GM21360 (cell line): ENCODE data around the gene SLC29A2.
"Not testable (repeated sequence)": the region's sequence is repeated elsewhere in the genome, so short reads cannot be mapped to it uniquely, and the experiment has no call there.

ENCODE experiments used
- ATAC-seq: cut with Tn5 transposase; IDR thresholded peaks from one replicate; pipeline ENCODE4 v1.9.1; 2021; ENCODE audit warnings: mild to moderate bottlenecking, moderate library complexity; ENCODE audit not compliant: unreplicated experiment

SLC29A2 gene

DNA sequence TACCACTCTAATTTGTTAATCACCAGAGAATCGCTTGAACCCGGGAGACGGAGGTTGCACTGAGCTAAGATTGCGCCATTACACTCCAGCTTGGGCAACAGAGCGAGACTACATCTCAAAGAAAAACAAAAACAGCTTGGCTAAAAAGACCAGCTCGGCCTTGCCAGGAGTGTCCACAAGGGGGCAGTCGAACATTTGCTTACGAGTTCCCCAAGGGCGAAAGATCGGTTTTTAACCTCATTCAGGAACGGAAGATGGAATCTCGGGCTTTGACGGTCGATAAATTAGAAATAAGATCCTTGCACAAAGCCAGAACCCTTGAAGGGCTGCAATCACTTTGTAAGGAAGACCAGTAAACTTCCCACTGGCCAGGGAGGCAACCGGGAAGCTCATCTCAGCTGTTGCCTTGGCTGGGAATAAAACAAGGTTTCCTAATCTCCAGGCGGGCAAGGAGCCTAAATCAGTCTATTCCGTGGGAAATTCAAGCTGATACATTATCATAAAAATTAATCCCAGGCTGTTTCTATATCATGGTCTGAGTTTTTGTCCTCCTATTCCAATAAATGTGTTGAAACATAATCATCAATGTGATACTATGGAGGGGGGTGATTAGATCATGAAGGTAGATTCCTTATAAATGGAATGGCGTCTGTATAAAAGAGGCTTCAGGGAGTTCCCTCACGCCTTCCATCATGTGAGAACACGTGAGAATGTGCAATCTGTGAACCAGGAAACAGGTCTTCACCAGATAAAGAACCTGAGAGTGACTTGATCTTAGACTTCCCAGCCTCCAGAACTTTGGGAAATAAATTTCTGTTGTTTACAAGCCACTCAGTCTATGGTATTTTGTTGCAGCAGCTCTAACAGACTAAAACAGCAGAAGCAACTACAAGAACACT, 14.9 kb upstream of the SLC29A2 start:
- no peak for ATAC-seq

DNA sequence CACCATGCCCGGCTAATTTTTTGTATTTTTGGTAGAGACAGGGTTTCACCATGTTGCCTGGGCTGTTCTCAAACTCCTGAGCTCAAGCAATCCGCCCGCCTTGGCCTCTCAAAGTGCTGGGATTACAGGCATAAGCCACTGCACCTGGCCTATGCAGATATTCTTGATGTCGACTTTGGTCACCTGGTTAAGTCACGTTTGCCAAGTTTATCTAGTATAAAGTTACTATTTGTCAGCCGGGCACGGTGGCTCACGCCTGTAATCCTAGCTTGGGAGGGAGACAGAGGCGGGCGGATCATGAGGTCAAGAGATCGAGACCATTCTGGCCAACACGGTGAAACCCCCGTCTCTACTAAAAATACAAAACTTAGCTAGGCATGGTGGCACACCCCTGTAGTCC, 12.8 kb upstream of the SLC29A2 start:
- not testable (repeated sequence) for ATAC-seq

DNA sequence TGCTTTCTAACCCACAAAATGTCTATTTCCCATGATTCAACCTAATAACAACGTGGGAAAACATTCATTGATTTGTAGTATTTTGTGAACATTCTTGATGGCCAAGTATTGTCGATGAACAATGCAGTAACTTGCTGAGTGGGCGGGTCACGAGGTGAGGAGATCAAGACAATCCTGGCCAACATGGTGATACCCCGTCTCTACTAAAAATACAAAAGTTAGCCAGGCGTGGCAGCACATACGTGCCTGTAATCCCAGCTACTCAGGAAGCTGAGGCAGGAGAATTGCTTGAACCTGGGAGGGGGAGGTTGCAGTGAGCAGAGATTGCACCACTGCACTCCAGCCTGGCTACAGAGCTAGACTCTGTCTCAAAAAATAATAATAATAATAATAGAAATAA, 8.7 kb upstream of the SLC29A2 start:
- not testable (repeated sequence) for ATAC-seq

DNA sequence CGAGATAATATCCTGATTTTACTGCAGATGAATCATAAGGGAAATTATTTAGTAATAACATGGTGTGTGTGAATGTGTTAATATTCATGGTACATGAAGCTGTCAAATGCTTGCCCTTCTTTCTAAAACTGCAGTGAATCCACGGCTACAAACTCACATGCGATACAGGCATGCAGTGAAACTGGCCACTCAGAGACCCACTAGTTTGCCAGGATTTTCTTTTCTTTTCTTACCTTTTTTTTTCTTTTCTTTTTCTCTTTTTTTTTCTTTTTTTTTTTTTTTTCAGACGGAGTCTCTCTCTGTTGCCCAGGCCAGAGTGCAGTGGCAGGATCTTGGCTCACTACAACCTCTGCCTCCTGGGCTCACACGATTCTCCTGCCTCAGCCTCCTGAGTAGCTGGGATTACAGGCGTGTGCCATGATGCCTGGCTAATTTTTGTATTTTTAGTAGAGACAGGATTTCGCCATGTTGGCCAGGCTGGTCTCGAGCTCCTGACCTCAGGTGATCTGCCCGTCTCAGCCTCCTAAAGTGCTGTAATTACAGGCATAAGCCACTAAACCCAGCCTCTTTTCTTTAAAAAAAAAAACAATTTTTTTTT, 2.2 kb upstream of the SLC29A2 start:
- ATAC-seq = not testable (repeated sequence)

DNA sequence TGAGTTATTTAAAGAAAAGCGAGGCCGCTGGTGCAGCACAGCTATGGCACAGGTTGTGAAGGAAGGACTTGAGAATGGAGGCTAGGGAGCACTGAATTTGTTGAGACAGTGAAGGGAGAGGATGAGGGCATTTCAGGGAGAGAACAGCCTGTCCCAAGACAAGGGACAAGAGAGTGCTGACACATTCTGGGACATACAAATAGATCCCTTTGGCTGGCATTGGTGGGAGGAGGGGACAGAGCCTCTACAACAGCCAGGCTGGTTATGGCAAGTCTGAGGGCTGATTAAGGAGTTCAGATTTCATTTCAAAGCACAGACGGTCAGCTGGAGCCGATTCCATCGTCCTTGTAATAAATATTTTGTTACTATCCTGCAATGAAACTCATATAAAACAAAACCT, 1.7 kb upstream of the SLC29A2 start:
- no peak for ATAC-seq

DNA sequence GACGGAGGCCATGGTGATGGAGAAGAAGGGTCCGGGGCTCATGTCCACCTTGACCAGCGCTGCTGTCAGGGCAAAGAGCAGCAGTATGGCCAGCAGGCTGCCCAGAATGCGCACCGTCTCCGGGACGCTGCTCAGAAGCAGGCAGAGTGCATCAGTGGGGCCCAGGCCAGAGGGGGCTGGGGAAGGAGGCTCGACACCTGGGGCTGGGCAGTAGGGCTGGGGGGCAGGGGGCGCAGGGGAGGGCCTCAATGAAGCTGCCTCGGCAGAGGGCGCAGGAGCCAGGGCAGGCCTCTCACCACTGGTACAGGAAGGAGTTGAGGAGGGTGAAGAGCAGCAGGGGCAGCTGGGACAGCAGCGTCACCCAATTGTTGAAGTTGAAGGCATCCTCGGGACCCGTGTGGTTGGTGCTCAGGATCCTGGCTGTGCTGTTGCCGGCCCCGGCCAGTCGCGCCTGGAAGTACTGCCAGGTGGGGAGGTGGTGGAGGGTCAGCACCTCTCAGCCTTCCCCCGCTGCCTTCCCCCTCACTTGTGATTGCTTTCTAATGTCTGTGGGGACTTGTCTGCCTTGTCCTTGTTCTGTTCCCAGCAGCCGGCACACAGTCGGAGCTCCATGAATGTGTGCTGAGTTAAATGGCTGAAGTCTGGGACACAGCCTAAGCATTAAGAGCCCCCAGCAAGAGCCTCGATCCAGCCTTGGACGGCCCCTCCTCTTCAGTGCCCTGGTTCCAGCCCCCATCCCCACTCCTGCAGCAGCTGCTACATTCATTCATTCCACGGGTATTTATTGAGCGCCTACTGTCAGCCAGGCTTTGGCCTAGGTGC, 2.3 kb downstream of the SLC29A2 start:
- no peak for ATAC-seq

DNA sequence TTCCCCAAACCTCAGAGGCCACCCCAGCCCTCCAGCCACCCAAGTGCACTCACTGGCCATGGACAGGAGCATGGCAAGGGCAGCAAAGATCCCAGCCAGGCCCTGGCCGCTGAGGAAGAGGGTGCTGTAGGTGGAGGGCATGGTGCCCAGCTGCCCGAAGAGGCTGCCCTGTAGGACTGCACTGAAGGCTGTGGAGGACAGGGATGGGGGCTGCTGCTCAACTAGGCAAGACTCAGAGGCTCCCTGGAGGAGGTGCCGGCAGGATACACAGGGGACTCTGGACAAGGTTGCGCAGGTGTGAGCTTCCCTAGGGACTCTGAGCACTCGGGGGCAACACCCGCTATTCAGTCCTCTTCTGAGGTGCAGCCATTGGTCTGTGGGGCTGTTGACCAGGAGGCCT, 3.1 kb downstream of the SLC29A2 start:
- ATAC-seq = no peak

DNA sequence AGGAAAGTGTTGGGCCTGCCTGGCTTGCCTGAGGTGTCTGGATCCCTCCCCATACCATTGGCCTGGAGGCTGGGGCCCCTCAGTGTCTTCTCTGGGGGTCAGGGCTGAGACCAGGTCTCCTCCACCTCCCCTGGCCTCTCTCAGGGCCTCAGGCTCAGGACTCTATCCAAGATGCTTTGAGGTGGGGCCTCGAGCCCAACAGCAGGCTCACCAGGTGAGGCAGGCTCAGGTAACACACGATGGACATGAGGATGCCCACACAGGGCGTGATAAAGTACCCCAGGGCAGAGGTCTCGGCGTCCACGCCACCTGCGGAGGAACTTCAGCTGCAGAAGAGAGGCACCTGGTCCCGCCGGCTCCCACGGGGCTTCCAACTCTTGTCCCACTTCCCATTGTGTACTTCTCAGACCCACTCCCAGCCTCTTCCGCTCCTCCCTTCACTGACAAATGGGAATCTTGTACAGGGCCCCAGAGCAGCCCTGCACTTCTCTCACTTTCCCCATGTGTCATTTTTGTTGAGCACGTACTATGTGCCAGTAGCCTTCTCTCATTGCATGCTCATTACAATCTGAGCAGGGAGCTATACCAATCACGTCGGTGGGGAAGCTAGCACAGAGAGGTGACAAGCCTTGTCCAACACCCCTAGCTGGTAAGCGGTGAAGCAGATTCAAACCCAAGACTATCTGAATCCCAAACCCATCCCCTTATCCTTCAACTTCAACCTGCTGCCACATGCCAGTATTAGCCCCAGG, 3.8 kb downstream of the SLC29A2 start:
- no peak for ATAC-seq

DNA sequence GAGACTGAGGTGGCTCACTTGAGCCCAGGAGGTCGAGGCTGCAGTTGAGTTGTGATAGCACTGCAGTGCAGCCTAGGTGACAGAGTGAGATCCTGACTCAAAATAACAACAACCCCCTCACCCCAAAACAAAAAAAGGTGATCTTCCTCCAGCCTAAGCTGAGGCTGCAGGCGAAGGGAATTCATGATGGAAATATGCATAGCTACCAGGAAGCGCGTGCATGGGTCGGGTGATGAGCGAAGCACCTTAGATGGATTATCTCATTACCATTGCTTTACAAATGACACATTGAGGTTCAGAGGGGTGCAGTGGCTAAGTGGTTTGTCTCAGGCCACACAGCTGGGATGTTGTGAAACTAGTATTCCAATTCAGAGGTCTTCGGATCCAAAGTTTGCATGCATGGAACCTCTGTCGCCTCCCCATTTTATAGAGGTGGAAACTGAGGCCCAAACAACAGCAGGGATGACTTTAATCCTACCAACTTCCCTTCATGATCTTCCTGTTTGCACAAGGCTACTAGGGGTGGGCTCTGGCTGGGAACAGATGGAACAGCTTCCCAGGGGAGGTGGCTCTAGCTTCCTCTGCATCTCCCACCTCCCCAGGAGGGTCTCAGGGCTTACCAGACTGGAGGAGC, 4.6 kb downstream of the SLC29A2 start:
- no peak for ATAC-seq

DNA sequence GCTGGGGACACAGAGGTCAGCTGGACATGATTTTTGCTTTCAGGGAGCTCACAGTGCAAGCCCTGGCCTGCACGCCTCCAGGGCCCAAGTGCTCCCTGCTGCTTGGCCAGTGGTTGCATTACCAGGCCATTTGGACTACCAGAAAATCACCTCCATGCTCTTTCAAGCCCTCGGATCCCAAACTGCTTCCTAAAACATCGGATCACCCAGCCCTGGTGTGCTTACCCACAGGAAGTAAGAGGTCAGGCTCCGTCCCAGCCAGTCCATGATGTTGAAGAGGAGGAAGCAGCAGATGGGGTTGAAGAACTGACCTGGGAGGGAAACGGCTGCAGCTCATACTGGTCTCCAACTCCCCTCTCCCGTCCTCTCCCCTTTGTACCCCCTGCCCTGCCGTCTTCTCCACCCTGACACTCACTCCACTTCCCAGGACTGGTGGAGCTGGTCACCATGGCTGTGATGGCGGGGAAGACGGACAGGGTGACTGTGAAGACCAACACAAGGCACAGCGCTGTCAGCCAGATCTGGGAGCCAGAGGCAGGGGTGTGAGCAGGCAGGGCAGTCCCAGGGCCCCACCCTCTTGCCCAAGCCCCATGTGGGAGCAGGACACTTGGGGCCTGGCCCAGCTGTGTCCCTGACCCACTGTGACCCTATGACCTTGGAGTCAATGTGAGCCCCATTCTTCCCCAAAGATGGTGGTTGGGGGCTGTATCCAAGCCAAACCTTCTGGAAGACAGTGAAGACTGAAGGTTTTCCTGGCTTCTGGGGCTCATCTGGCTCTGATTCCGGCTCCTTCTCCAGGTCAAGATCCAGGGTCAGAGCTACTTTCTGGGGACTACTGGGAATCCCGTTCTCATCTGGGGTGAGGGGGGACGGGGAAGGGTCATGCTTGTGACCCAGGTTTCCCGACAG, 5.6 kb downstream of the SLC29A2 start:
- ATAC-seq = no peak

DNA sequence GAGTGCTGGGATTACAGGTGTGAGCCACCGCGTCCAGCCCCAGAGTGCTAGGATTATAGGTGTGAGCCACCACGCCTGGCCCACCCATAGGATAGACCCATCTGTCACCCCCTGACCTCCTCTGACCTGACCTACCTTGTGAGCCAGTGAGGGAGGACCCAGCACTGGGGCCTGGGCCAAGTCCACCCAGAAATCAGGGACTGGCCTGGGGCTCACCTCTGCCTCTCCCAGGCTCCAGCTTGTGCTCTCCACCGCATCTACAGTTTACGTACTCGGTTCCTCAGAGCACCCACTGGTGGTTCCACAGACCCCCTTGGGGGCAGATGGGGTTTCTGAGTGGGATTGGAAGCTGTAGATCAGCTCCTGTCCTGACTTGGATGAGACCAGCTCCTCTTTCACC, 6.4 kb downstream of the SLC29A2 start:
- no peak for ATAC-seq

DNA sequence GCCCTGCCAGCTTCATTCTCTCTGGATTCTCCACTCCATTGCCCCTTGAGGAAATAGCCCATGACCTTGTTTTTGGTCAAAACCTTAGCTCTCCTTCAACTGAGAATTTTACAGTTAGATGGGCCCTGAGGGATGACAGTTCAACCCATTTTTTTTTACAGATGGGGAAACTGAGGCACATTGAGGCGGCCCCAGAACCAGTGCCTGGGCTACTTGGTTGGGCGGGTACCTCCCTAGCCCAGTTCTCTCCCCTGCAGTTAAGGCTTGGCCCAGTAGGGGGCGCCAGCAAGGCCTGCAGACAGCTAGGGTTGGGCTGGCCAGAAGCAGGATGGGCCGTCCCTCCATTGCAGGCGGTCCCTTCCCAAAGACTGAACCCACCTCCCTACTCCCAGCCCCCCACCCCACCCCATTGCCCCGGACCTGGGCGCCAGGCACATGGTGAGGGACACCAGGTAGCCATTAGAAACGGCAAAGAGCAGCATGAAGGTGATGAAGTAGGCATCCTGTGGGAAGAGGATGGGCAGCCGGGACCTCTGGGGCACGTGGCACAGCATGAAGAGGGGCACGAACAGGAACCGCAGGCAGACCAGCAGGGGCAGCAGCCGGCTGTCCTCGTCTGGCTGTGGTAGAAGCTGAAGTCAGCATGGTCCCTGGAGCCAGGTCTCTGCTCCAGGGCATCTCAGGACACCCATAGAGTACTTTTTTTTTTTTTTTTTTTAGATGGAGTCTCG, 7.6 kb downstream of the SLC29A2 start:
- no peak for ATAC-seq

DNA sequence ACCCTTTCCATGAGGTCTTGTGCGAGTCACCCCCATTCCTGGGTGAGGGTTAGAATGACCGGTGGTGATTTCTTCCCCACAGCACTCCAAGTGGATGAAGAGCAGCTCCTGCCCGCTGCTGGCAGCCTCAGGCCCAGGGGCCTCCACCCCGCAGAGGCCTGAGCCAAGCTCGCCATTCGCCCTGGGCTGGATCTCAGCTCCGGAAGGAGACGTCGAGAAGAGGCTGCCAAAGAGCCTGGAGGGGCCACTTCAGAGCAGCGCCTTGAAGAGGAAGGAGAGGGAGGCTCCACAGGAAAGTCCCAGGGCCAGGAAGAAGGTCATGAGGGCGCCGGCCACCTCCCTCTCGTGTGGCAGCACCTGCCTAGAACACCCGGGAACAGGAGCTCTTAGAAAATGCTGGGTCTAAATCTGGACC, 8.4 kb downstream of the SLC29A2 start:
- no peak for ATAC-seq

DNA sequence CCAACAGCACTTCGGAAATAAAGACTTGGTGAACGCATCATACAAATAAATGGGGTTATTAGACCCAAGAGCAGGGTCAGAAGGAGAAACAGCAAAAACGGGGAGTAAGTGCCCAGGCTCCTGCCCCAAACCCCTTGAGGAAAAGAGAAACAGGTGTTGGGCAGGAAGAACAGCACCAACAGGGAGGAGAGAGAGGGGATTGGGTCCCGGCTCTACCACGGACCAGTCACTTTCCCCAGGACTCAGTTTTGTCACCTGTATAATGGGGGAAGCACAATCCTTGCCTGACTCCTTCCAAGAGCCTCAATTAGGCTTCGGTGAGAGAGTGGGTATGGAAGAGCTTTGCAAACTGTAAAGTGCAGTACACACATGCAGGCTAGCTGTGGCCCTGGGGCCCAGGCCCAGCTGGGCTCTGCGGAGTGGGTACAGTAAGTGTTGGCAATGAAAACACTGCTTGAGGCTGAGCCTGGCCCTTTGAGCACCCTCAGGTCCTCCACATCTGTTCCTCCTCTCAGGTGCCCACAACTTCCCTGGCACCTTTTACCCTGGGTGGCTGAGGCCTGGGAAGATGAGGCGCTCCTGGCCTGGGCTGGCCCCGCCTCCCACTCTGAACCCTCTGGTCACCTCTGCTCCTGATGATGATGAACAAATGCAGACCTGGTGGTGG, 8.9 kb downstream of the SLC29A2 start:
- ATAC-seq = no peak

DNA sequence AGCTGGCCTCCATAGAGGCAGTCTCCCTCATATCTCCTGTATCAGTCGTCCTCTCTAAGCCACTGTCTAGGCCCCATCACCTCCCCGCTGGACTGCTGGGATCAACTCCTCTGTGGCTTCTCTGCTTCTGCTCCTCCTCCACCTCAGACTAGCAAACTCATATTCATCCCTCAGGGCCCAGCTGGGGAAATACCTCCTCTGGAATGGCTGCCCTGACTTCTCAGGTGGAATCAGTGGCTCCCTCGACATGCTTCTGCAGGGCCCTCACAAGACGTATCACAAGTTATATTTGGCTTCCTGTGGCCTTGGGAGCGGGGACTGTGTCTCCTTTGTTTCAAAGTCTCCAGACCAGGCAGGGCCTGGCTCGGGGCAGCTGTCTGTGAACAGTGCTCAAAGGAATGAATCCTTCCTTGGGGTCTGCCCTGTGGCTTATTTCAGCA, 10.0 kb downstream of the SLC29A2 start:
- no peak for ATAC-seq

DNA sequence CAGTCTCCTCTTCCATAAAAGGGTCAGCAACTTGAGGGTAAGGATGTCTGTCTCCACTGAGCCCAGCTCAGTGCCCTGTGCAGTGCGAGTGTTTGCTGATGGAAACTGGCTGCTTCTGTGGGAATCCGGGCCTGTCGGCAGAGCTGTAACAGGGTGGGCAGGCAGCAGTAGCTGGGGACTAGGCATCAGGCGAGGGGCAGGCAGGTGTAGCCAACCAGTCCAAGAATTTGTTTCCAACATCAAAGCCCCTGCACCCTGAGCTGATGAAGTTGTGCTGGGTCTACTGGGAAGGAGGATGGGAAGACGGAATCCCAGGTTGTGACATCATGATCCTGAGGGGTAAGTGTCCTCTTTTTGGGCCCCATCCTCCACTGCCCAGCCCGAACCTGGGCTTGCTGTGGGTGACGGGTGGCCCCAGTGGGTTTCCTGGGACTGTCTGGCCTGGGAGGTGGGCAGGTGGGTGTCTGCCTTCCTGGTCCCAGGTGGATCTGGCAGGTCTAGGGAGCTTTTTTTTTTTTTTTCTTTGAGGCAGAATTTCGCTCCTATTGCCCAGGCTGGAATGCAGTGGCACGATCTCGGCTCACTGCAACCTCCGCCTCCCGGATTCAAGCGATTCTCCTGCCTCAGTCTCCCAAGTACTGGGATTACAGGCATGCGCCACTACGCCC, 11.0 kb downstream of the SLC29A2 start:
- ATAC-seq = no peak

DNA sequence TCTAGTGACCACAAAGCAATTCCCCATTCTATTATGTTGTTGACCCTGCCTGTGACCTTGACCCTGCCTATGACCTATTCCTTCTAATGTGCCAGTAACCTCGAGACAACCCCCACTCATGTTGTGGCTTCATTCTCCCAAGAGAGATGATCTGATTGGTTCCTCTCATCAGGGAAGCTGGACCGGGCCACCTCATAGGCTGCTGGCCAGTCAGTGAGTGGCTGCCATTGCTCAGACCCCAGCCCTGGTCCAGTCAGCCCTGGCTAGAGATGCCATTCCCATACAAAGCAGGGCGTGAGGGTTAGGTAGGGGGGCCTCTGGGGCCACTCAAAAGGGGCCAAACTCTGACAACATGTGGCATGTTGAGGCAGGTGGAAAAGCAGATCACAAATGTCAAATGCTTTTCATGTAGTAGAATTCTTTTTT, 11.9 kb downstream of the SLC29A2 start:
- ATAC-seq = no peak
